Sigmoid colon (tissue), 7 donors: Measurements from ENCODE around the gene PLCB2. TPM values are rescaled to one million over a fixed set of nuclear protein-coding genes. Genes with fewer than 3 reads are reported as not detected.
A peak's percentile ranks its signal among the peaks of the same experiment; 100 is the strongest.

Experiments used
- DNase-seq: peaks from one replicate; pipeline ENCODE4 v3.0.0-alpha.2; 2019
- H3K27ac ChIP-seq, 4 donors: fragments of 200-600 bp; sonication (generic); one replicate each; pipeline ENCODE4 v1.5.1; 2016 to 2019; ENCODE audit warnings: mild to moderate bottlenecking in 1 of 4
- H3K27me3 ChIP-seq, 3 donors: fragments of 200-600 bp; sonication (generic); one replicate each; pipeline ENCODE4 v1.5.1; 2019; ENCODE audit warnings: mild to moderate bottlenecking in 1 of 3
- H3K36me3 ChIP-seq, 4 donors: fragments of 200-600 bp; sonication (generic); one replicate each; pipeline ENCODE4 v1.5.1; 2016 to 2019
- H3K4me1 ChIP-seq, 4 donors: fragments of 200-600 bp; sonication (generic); one replicate each; pipeline ENCODE4 v1.5.1; 2017 to 2019
- H3K4me3 ChIP-seq, 4 donors: fragments of 200-600 bp; sonication (generic); one replicate each; pipeline ENCODE4 v1.5.1; 2017 to 2019; ENCODE audit warnings: mild to moderate bottlenecking in 2 of 4, moderate library complexity in 1 of 4
- H3K9me3 ChIP-seq, 4 donors: fragments of 200-600 bp in 3 of 4; sonication (generic) in 3 of 4; one replicate each; pipeline versions ENCODE4 v1.5.1 to v1.6.1; 2013 to 2019
- EP300 ChIP-seq, 4 donors: sonication (generic); formaldehyde crosslinking; IDR thresholded peaks; one replicate each; pipeline ENCODE4 v1.6.1; 2017; ENCODE audit warnings: antibody characterized with exemption in 4 of 4
- POLR2A ChIP-seq, 2 donors: fragments of 450-650 bp; IDR thresholded peaks; one replicate each; pipeline ENCODE4 v1.6.1; 2016; ENCODE audit warnings: antibody characterized with exemption in 2 of 2, mild to moderate bottlenecking in 2 of 2, moderate library complexity in 2 of 2
- POLR2AphosphoS5 ChIP-seq, 4 donors: sonication (generic); formaldehyde crosslinking; IDR thresholded peaks; one replicate each; pipeline ENCODE4 v1.6.1; 2017; ENCODE audit warnings: antibody characterized with exemption in 4 of 4
- WGBS, 2 donors: extraction: QIAGEN DNeasy Blood & Tissue Kit; methylation state at CpG; one replicate each; pipeline ENCODE4 v1.1.7; 2013; 5-methylcytosine and 5-hydroxymethylcytosine counted together
- intact Hi-C: fragments of 100-400 bp; cut with DNase I; formaldehyde crosslinking; loops from one replicate; pipeline ENCODE4 v1.15.1; 2023
- polyA plus RNA-seq, 3 donors: library from polyadenylated mRNA; stranded (reverse); fragments of 200-250 nt; gene quantifications; one replicate each; pipeline ENCODE4 v1.2.3, GENCODE V29; 2013
- total RNA-seq, 4 donors: library from RNA; depleted of rRNA; stranded (reverse); fragments of >200 nt; gene quantifications; one replicate each; pipeline ENCODE4 v1.1.0, GENCODE V29; 2016
- TF ChIP-seq, protein P1 (sequence below), 4 experiments: fragments of 450-650 bp in 3 of 4; fragments of 200-600 bp in 1 of 4; IDR thresholded peaks; one replicate each; pipeline ENCODE4 v1.5.1; 2016 to 2019; ENCODE audit warnings: antibody characterized with exemption in 4 of 4, mild to moderate bottlenecking in 3 of 4, moderate library complexity in 2 of 4
- donor health status: healthy with polysubstance abuse.
- donor health status: Bipolar disorder and iron deficiency.
- donor health status: healthy.

Gene PLCB2
- total and polyA plus RNA-seq, 7 donors: 2.4 to 27.5 (median 7.2) TPM

DNA sequence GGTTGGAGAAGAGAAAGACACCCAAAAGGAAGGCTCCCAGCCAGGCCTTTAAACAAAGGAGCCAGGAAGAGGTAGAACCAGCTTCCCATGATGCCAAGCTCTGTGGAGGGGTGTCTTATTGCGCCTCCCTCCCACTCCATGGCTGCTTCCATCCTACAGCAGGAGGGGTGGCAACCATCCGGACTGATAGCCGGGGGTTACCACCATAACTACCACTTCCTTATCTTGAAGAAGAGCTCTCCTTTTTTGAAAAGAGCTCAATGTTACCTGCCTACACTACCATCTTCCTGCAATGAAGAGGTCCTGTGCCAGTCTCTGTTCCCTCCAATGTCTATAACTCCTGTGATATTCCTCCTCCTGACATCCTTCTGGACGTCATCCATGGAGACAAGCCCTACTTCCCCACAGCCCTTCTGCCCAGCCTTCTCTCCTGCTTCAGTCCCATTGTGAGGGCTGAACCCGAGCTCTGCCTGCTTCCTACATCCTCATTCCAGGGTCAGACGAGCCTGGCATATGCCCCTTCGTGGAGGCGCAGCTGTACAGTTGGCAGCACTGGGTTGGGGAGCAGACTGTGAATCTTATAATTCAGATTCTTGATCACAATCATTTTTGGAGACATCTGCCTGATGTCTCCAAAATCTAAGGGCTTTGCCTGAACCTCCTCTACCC, 24.5 kb upstream of the PLCB2 start:
- 76 to 77% methylated on average over 8 of the region's 8 CpGs for WGBS, 2 donors
- Histone ChIP-seq H3K9me3 (no peaks in the 10 kb centered on the region), H3K27ac (peak overlapping the region; percentile 97 to 99 (median 99)), H3K4me3 (no peak overlapping the region), H3K27me3 (no peaks in the 10 kb centered on the region), H3K36me3 (peaks cover 17 to 27% (median 21%) of the 10 kb centered on the region in 4 donors), H3K4me1 (peaks cover 0 to 100% (median 100%) of the 10 kb centered on the region in 4 donors)
- no peak for DNase-seq
- TF ChIP-seq POLR2A (IDR thresholded peaks at IDR 0.05) (no peak), POLR2AphosphoS5 (IDR thresholded peaks at IDR 0.05) (peak; percentile 23 to 69 (median 52))
- TF ChIP-seq, protein P1, sequence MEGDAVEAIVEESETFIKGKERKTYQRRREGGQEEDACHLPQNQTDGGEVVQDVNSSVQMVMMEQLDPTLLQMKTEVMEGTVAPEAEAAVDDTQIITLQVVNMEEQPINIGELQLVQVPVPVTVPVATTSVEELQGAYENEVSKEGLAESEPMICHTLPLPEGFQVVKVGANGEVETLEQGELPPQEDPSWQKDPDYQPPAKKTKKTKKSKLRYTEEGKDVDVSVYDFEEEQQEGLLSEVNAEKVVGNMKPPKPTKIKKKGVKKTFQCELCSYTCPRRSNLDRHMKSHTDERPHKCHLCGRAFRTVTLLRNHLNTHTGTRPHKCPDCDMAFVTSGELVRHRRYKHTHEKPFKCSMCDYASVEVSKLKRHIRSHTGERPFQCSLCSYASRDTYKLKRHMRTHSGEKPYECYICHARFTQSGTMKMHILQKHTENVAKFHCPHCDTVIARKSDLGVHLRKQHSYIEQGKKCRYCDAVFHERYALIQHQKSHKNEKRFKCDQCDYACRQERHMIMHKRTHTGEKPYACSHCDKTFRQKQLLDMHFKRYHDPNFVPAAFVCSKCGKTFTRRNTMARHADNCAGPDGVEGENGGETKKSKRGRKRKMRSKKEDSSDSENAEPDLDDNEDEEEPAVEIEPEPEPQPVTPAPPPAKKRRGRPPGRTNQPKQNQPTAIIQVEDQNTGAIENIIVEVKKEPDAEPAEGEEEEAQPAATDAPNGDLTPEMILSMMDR (IDR thresholded peaks at IDR 0.05): no peak
- intact Hi-C loops: loop anchor here (5.0 to 10.0 kb wide), 2 partner anchors 230 to 857 kb away; no protein-coding TSS in a partner anchor

DNA sequence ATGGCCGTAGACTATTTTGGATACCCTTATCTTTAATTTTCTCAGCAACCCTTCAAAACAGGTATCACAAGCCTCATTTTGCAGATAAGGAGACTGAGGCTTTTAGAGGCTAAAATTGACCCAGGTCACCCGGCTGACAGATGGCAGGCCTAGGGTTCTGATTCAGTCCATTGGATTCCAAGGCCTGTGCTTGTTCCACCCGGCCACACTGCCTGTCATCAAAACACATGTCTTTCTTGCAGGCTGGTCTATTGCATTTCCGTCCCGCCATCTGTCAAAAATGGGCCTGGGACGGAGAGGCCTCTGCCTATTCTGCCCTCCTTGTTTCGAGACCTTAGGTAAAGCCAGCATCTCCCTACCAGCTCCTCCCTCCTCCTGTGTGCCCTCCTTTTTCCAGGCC, 23.9 kb upstream of the PLCB2 start:
- Histone ChIP-seq H3K27me3 (no peaks in the 10 kb centered on the region), H3K36me3 (peaks cover 11 to 21% (median 18%) of the 10 kb centered on the region in 4 donors), H3K4me1 (peaks cover 0 to 100% (median 100%) of the 10 kb centered on the region in 4 donors), H3K27ac (peak overlapping the region; percentile 97 to 99 (median 99)), H3K4me3 (no peak overlapping the region), H3K9me3 (no peaks in the 10 kb centered on the region)
- intact Hi-C loops: loop anchor here (5.0 to 10.0 kb wide), 2 partner anchors 229 to 857 kb away; no protein-coding TSS in a partner anchor
- 94 to 96% methylated on average over 7 of the region's 7 CpGs for WGBS, 2 donors
- DNase-seq: no peak
- TF ChIP-seq, protein P1 (IDR thresholded peaks at IDR 0.05): no peak
- peak in 2 of 4 donors; percentile 50 to 54 for TF ChIP-seq POLR2AphosphoS5 (IDR thresholded peaks at IDR 0.05)

DNA sequence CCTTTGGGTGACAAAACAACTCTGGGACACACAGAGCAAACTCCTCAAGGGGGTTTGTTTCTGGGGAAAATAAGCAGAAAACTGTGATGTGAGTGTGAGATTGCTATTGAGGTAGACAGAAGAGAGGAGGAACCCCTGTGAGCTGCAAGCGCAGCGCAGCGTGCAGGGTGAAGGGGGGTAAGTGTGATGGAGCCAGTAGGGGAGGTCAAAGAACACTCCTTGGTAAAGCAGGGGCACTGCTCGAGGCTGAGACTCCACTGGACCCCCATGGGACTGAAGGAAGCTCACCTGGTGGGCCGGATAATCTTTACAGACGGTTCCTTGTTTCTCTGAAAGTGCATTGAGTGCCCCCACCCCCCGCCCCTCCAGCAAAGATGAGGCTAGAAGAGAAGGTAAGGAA, 23.3 kb upstream of the PLCB2 start:
- Histone ChIP-seq H3K36me3 (peaks cover 8 to 15% (median 12%) of the 10 kb centered on the region in 4 donors), H3K27ac (peak overlapping the region; percentile 97 to 99 (median 99)), H3K27me3 (no peaks in the 10 kb centered on the region), H3K4me3 (no peak overlapping the region), H3K9me3 (no peaks in the 10 kb centered on the region), H3K4me1 (peaks cover 0 to 100% (median 100%) of the 10 kb centered on the region in 4 donors)
- no peak for TF ChIP-seq POLR2A (IDR thresholded peaks at IDR 0.05)
- TF ChIP-seq, protein P1 (IDR thresholded peaks at IDR 0.05): no peak
- TF ChIP-seq EP300 (IDR thresholded peaks at IDR 0.05): no peak
- no peak for TF ChIP-seq POLR2AphosphoS5 (IDR thresholded peaks at IDR 0.05)
- intact Hi-C loops: loop anchor here (5.0 to 10.0 kb wide), 2 partner anchors 229 to 856 kb away; no protein-coding TSS in a partner anchor
- peak; percentile 65 for DNase-seq
- WGBS, 2 donors: 92 to 93% methylated on average over 7 of the region's 7 CpGs

DNA sequence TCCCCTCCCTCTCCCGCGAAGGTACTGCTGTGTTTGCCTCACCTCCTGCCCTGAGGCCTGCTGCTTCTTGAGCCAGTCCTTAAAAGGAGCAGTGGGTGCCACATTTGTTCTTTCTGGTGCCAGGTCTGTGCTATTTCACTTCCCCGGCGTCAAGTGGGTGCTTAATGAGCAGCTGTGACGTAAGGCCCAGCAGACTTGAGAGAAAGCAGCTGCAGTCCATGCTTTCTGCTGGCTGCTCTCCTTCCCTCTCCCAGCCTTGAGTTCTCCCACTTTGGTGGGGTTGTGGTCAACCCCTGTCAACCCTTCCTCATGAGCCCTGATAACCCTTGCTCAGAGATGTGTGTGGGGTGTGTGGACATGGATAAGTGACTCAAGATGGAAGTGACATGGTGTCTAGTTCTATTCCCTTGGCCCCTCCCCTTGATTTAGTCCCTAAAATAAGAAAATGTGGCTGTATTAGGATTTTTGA, 22.7 kb upstream of the PLCB2 start:
- TF ChIP-seq POLR2AphosphoS5 (IDR thresholded peaks at IDR 0.05) (peak; percentile 95 to 97 (median 97)), POLR2A (IDR thresholded peaks at IDR 0.05) (peak in 1 of 2 donors; percentile 1), EP300 (IDR thresholded peaks at IDR 0.05) (peak; percentile 96 to 100 (median 98))
- TF ChIP-seq, protein P1 (IDR thresholded peaks at IDR 0.05): no peak
- DNase-seq: peak; percentile 97
- 63 to 78% methylated on average over 5 of the region's 5 CpGs for WGBS, 2 donors
- no peaks in the 10 kb centered on the region for H3K9me3 ChIP-seq
- H3K27ac ChIP-seq: peak overlapping the region; percentile 97 to 99 (median 99)
- no peaks in the 10 kb centered on the region for H3K27me3 ChIP-seq
- peaks cover 4 to 9% (median 7%) of the 10 kb centered on the region in 4 donors for H3K36me3 ChIP-seq
- no peak overlapping the region for H3K4me3 ChIP-seq
- peaks cover 0 to 100% (median 100%) of the 10 kb centered on the region in 4 donors for H3K4me1 ChIP-seq
- intact Hi-C loops: loop anchor here (5.0 to 10.0 kb wide), 2 partner anchors 228 to 856 kb away; no protein-coding TSS in a partner anchor
